ENCODE data around the gene FBXL4.

FBXL4 gene

GRCh38 chr6:98824162-98824901, 123.4 kb downstream of the FBXL4 start:
- Histone ChIP-seq H3K23ac (ENCODE audit: low read depth, low read length, poor library complexity) (no peak overlapping the region), H3K14ac (ENCODE audit: low read length) (no peak overlapping the region), H4K8ac (ENCODE audit: low read depth, low read length) (no peak overlapping the region), H3K9me3 (replicated peaks in 1 of 2; ENCODE audit: control insufficient read depth in 2 of 2, insufficient read depth in 1 of 2, low read depth in 1 of 2, low read length in 2 of 2) (no peaks in the 10 kb centered on the region), H2AFZ (ENCODE audit: low read length) (peak overlapping the region; percentile 81), H3K4me3 (ENCODE audit: low read length in 2 of 2) (peak overlapping the region; percentile 76 to 92), H3K27me3 (ENCODE audit: control insufficient read depth in 3 of 3, insufficient read depth in 3 of 3, low read depth in 1 of 3, low read length in 3 of 3) (peaks cover 0 to 45% (median 5%) of the 10 kb centered on the region in 3 experiments), H3K4me1 (ENCODE audit: control insufficient read depth in 2 of 2, insufficient read depth in 1 of 2, low read depth in 1 of 2, low read length in 2 of 2) (peaks cover 14 to 16% of the 10 kb centered on the region in 2 donors), H2AK5ac (ENCODE audit: low read depth, low read length) (no peak overlapping the region), H3K4ac (ENCODE audit: low read length) (no peak overlapping the region), H2BK5ac (ENCODE audit: low read length) (no peak overlapping the region), H3K27ac (replicated peaks; ENCODE audit: low read length) (no peak overlapping the region), H3K18ac (ENCODE audit: low read length) (peak overlapping the region; percentile 85), H3K36me3 (replicated peaks in 1 of 2; ENCODE audit: control insufficient read depth in 2 of 2, insufficient read depth in 2 of 2, low read length in 2 of 2) (no peaks in the 10 kb centered on the region), H3K9ac (ENCODE audit: low read depth, low read length, poor library complexity) (peak overlapping the region; percentile 76), H2BK12ac (ENCODE audit: low read length) (no peak overlapping the region), H2BK15ac (ENCODE audit: low read length) (peak overlapping the region; percentile 37), H4K91ac (ENCODE audit: low read depth, low read length, poor library complexity) (no peak overlapping the region), H3K4me2 (ENCODE audit: insufficient read depth, low read length, poor library complexity, severe bottlenecking) (peak overlapping the region; percentile 95), H3K79me1 (ENCODE audit: low read depth, low read length) (no peaks in the 10 kb centered on the region), H2BK120ac (ENCODE audit: low read depth, low read length) (no peak overlapping the region)
- WGBS, 2 donors (ENCODE audit: extremely low coverage in 2 of 2, insufficient read length in 2 of 2, insufficient replicate concordance in 1 of 2), result no CpG with 5 or more reads among the region's 44 CpGs
- peak; percentile 42 for DNase-seq (ENCODE audit: low spot score)

GRCh38 chr6:98823428-98824161, 124.2 kb downstream of the FBXL4 start:
- Histone ChIP-seq H3K4me2 (ENCODE audit: insufficient read depth, low read length, poor library complexity, severe bottlenecking) (peak overlapping the region; percentile 95), H4K8ac (ENCODE audit: low read depth, low read length) (no peak overlapping the region), H2BK120ac (ENCODE audit: low read depth, low read length) (no peak overlapping the region), H2BK5ac (ENCODE audit: low read length) (no peak overlapping the region), H3K27ac (replicated peaks; ENCODE audit: low read length) (no peak overlapping the region), H3K4ac (ENCODE audit: low read length) (no peak overlapping the region), H3K27me3 (ENCODE audit: control insufficient read depth in 3 of 3, insufficient read depth in 3 of 3, low read depth in 1 of 3, low read length in 3 of 3) (peaks cover 0 to 38% (median 5%) of the 10 kb centered on the region in 3 experiments), H3K79me1 (ENCODE audit: low read depth, low read length) (no peaks in the 10 kb centered on the region), H4K91ac (ENCODE audit: low read depth, low read length, poor library complexity) (no peak overlapping the region), H3K36me3 (replicated peaks in 1 of 2; ENCODE audit: control insufficient read depth in 2 of 2, insufficient read depth in 2 of 2, low read length in 2 of 2) (no peaks in the 10 kb centered on the region), H2AFZ (ENCODE audit: low read length) (peak overlapping the region; percentile 81), H3K18ac (ENCODE audit: low read length) (no peak overlapping the region), H3K4me3 (ENCODE audit: low read length in 2 of 2) (peak overlapping the region; percentile 76 to 92), H3K9ac (ENCODE audit: low read depth, low read length, poor library complexity) (no peak overlapping the region), H3K23ac (ENCODE audit: low read depth, low read length, poor library complexity) (no peak overlapping the region), H2BK15ac (ENCODE audit: low read length) (no peak overlapping the region), H3K9me3 (replicated peaks in 1 of 2; ENCODE audit: control insufficient read depth in 2 of 2, insufficient read depth in 1 of 2, low read depth in 1 of 2, low read length in 2 of 2) (no peaks in the 10 kb centered on the region), H3K14ac (ENCODE audit: low read length) (no peak overlapping the region), H2BK12ac (ENCODE audit: low read length) (no peak overlapping the region), H2AK5ac (ENCODE audit: low read depth, low read length) (no peak overlapping the region), H3K4me1 (ENCODE audit: control insufficient read depth in 2 of 2, insufficient read depth in 1 of 2, low read depth in 1 of 2, low read length in 2 of 2) (peaks cover 11 to 16% of the 10 kb centered on the region in 2 donors)
- no CpG with 5 or more reads among the region's 12 CpGs for WGBS, 2 donors (ENCODE audit: extremely low coverage in 2 of 2, insufficient read length in 2 of 2, insufficient replicate concordance in 1 of 2)
- no peak for DNase-seq (ENCODE audit: low spot score)

- no peak overlapping the region for H2AK5ac ChIP-seq (ENCODE audit: low read depth, low read length)
- H3K4me3 ChIP-seq (ENCODE audit: low read length in 2 of 2), result no peak overlapping the region
- no peak overlapping the region for H3K18ac ChIP-seq (ENCODE audit: low read length)
- H2BK15ac ChIP-seq (ENCODE audit: low read length), result no peak overlapping the region
- no peak overlapping the region for H3K9ac ChIP-seq (ENCODE audit: low read depth, low read length, poor library complexity)
- H3K14ac ChIP-seq (ENCODE audit: low read length), result no peak overlapping the region
- H3K23ac ChIP-seq (ENCODE audit: low read depth, low read length, poor library complexity), result no peak overlapping the region
- H3K36me3 ChIP-seq (replicated peaks in 1 of 2; ENCODE audit: control insufficient read depth in 2 of 2, insufficient read depth in 2 of 2, low read length in 2 of 2), result no peaks in the 10 kb centered on the region
- H3K27me3 ChIP-seq (ENCODE audit: control insufficient read depth in 3 of 3, insufficient read depth in 3 of 3, low read depth in 1 of 3, low read length in 3 of 3), result peaks cover 0 to 29% (median 5%) of the 10 kb centered on the region in 3 experiments
- H3K79me1 ChIP-seq (ENCODE audit: low read depth, low read length), result no peaks in the 10 kb centered on the region
- H2BK5ac ChIP-seq (ENCODE audit: low read length), result no peak overlapping the region
- H3K9me3 ChIP-seq (replicated peaks in 1 of 2; ENCODE audit: control insufficient read depth in 2 of 2, insufficient read depth in 1 of 2, low read depth in 1 of 2, low read length in 2 of 2), result no peaks in the 10 kb centered on the region
- no peak for DNase-seq (ENCODE audit: low spot score)
- no peak overlapping the region for H3K4me2 ChIP-seq (ENCODE audit: insufficient read depth, low read length, poor library complexity, severe bottlenecking)
- H2AFZ ChIP-seq (ENCODE audit: low read length), result no peak overlapping the region
- no peak overlapping the region for H2BK120ac ChIP-seq (ENCODE audit: low read depth, low read length)
- no peak overlapping the region for H4K8ac ChIP-seq (ENCODE audit: low read depth, low read length)
- peaks cover 7 to 13% of the 10 kb centered on the region in 2 donors for H3K4me1 ChIP-seq (ENCODE audit: control insufficient read depth in 2 of 2, insufficient read depth in 1 of 2, low read depth in 1 of 2, low read length in 2 of 2)
- no CpG with 5 or more reads among the region's 2 CpGs for WGBS, 2 donors (ENCODE audit: extremely low coverage in 2 of 2, insufficient read length in 2 of 2, insufficient replicate concordance in 1 of 2)
- H2BK12ac ChIP-seq (ENCODE audit: low read length), result no peak overlapping the region
- H3K27ac ChIP-seq (replicated peaks; ENCODE audit: low read length), result no peak overlapping the region
- no peak overlapping the region for H4K91ac ChIP-seq (ENCODE audit: low read depth, low read length, poor library complexity)
- H3K4ac ChIP-seq (ENCODE audit: low read length), result no peak overlapping the region
These were observed 125.9 kb downstream of the FBXL4 start for GRCh38 chr6:98821756-98822405.
